HL-60 (cell line): ENCODE results near the gene TMEM151B.

Experiments used
- CTCF ChIP-seq: IDR thresholded peaks from one replicate; pipeline ENCODE4 v1.5.1; 2011; ENCODE audit warnings: low read length, control low read depth, inconsistent platforms; ENCODE audit not compliant: insufficient read depth
- GABPA ChIP-seq: IDR thresholded peaks from 2 replicates; pipeline ENCODE4 v1.6.1; 2012; ENCODE audit warnings: low read depth
- POLR2AphosphoS5 ChIP-seq: IDR thresholded peaks from 2 replicates; pipeline ENCODE4 v1.6.1; 2012; ENCODE audit warnings: low read depth
- TF ChIP-seq, protein P1 (sequence below): IDR thresholded peaks from 2 replicates; pipeline ENCODE4 v1.6.1; 2012; ENCODE audit warnings: low read depth; ENCODE audit not compliant: insufficient replicate concordance

GRCh38 chr6:44278315-44278714 lies 8.1 kb downstream of the TMEM151B start:
- no peak for TF ChIP-seq CTCF
- TF ChIP-seq, protein P1, sequence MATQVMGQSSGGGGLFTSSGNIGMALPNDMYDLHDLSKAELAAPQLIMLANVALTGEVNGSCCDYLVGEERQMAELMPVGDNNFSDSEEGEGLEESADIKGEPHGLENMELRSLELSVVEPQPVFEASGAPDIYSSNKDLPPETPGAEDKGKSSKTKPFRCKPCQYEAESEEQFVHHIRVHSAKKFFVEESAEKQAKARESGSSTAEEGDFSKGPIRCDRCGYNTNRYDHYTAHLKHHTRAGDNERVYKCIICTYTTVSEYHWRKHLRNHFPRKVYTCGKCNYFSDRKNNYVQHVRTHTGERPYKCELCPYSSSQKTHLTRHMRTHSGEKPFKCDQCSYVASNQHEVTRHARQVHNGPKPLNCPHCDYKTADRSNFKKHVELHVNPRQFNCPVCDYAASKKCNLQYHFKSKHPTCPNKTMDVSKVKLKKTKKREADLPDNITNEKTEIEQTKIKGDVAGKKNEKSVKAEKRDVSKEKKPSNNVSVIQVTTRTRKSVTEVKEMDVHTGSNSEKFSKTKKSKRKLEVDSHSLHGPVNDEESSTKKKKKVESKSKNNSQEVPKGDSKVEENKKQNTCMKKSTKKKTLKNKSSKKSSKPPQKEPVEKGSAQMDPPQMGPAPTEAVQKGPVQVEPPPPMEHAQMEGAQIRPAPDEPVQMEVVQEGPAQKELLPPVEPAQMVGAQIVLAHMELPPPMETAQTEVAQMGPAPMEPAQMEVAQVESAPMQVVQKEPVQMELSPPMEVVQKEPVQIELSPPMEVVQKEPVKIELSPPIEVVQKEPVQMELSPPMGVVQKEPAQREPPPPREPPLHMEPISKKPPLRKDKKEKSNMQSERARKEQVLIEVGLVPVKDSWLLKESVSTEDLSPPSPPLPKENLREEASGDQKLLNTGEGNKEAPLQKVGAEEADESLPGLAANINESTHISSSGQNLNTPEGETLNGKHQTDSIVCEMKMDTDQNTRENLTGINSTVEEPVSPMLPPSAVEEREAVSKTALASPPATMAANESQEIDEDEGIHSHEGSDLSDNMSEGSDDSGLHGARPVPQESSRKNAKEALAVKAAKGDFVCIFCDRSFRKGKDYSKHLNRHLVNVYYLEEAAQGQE, result no peak
- TF ChIP-seq GABPA, result no peak
- no peak for TF ChIP-seq POLR2AphosphoS5
